GM12878 (cell line): ENCODE measurements around the gene COLQ.

ENCODE experiments used
- CBX3 ChIP-seq: fragments of 200-600 bp; sonication (generic); IDR thresholded peaks from 2 replicates; pipeline ENCODE4 v1.6.1; 2016; ENCODE audit warnings: low read depth, borderline replicate concordance
- GABPA ChIP-seq: IDR thresholded peaks from 2 replicates; pipeline ENCODE4 v1.6.1; 2014; ENCODE audit warnings: antibody characterized with exemption, low read depth, mild to moderate bottlenecking, inconsistent platforms
- JUND ChIP-seq: IDR thresholded peaks from 2 replicates; pipeline ENCODE4 v1.6.1; 2012; ENCODE audit warnings: low read depth, mild to moderate bottlenecking, low read length, improper control_type of control experiment, moderate library complexity
- MTA2 ChIP-seq: fragments of 450-650 bp; IDR thresholded peaks from 2 replicates; pipeline ENCODE4 v1.6.1; 2016; ENCODE audit warnings: low read depth, mild to moderate bottlenecking, moderate library complexity
- TF ChIP-seq, protein P1 (sequence below): fragments of 450-650 bp; IDR thresholded peaks from 2 replicates; pipeline ENCODE4 v1.6.1; 2017; ENCODE audit warnings: mild to moderate bottlenecking

DNA sequence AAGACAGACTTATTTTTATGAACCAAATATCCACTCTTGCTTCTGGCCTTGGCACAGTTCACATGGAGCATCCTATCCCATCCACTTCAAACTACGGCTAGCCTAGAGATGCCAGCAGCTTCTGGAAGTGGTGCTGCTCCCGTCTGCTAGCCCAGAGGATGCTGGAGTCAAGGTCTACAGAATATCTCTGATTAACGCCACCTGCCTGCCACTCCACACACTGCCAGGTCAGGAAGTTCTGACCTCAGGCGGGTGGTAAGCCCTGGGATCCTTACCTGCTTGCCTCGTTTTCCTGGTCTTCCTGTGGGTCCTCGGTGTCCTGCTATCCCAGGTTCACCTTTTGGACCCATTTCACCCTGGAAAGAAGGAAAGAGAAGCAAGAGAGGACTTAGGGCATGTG, 51.2 kb downstream of the COLQ start:
- TF ChIP-seq MTA2 (no peak), CBX3 (no peak), JUND (no peak), GABPA (no peak)
- TF ChIP-seq, protein P1, sequence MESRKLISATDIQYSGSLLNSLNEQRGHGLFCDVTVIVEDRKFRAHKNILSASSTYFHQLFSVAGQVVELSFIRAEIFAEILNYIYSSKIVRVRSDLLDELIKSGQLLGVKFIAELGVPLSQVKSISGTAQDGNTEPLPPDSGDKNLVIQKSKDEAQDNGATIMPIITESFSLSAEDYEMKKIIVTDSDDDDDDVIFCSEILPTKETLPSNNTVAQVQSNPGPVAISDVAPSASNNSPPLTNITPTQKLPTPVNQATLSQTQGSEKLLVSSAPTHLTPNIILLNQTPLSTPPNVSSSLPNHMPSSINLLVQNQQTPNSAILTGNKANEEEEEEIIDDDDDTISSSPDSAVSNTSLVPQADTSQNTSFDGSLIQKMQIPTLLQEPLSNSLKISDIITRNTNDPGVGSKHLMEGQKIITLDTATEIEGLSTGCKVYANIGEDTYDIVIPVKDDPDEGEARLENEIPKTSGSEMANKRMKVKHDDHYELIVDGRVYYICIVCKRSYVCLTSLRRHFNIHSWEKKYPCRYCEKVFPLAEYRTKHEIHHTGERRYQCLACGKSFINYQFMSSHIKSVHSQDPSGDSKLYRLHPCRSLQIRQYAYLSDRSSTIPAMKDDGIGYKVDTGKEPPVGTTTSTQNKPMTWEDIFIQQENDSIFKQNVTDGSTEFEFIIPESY = no peak
